PFSK-1 (cell line): Measurements from ENCODE around the gene RAVER2.

Experiments
- POLR2AphosphoS5 ChIP-seq: IDR thresholded peaks from 2 replicates; pipeline ENCODE4 v1.6.1; 2012; ENCODE audit warnings: low read depth, mild to moderate bottlenecking, control low read depth, low read length, moderate library complexity
- REST ChIP-seq, 2 experiments: IDR thresholded peaks; 2 replicates each; pipeline versions ENCODE4 v1.6.1 to v1.8.0; 2011 to 2012; ENCODE audit warnings: low read depth in 2 of 2, low read length in 2 of 2, control low read depth in 1 of 2, inconsistent platforms in 1 of 2, mild to moderate bottlenecking in 1 of 2, moderate library complexity in 1 of 2; ENCODE audit not compliant: insufficient read depth in 1 of 2
- SIN3A ChIP-seq: IDR thresholded peaks from 2 replicates; pipeline ENCODE4 v1.6.1; 2012; ENCODE audit warnings: mild to moderate bottlenecking, low read length, moderate library complexity, borderline replicate concordance; ENCODE audit not compliant: insufficient read depth
- TAF1 ChIP-seq: IDR thresholded peaks from 2 replicates; pipeline ENCODE4 v1.6.1; 2012; ENCODE audit warnings: low read length, control low read depth, borderline replicate concordance; ENCODE audit not compliant: insufficient read depth

GRCh38 chr1:64865105-64865757, 120.4 kb downstream of the RAVER2 start:
- TF ChIP-seq REST (IDR thresholded peaks at IDR 0.05; ENCODE audit: insufficient read depth in 1 of 2, low read depth in 2 of 2, low read length in 2 of 2), result no peak
- no peak for TF ChIP-seq POLR2AphosphoS5
- TF ChIP-seq SIN3A, result no peak
- TF ChIP-seq TAF1, result no peak
